HepG2 (cell line): ENCODE results near the gene CEP104. TPM values are rescaled to one million over a fixed set of nuclear protein-coding genes. Genes with fewer than 3 reads are reported as not detected.

Experiments
- ATM ChIP-seq: fragments of 450-650 bp; IDR thresholded peaks from 2 replicates; pipeline ENCODE4 v1.7.1; 2017; ENCODE audit warnings: mild to moderate bottlenecking, borderline replicate concordance
- FOXA3 ChIP-seq: IDR thresholded peaks from 2 replicates; pipeline ENCODE4 v1.6.1; 2016; ENCODE audit warnings: missing genetic modification reagents, missing compliant biosample characterization
- FOXJ3 ChIP-seq: sonication (generic); formaldehyde crosslinking; IDR thresholded peaks from 2 replicates; pipeline ENCODE4 v1.4.0; 2020; ENCODE audit warnings: missing genetic modification reagents, mild to moderate bottlenecking, borderline replicate concordance
- GTF2F1 ChIP-seq: fragments of 150-350 bp; IDR thresholded peaks from 2 replicates; pipeline ENCODE4 v1.6.1; 2014; ENCODE audit warnings: low read length
- HNRNPK ChIP-seq: fragments of 200-400 bp; formaldehyde crosslinking; IDR thresholded peaks from 2 replicates; pipeline ENCODE4 v1.6.1; 2018; ENCODE audit warnings: low read length, low read depth, moderate library complexity, mild to moderate bottlenecking; ENCODE audit not compliant: poor library complexity, severe bottlenecking
- HNRNPL ChIP-seq: fragments of 200-400 bp; formaldehyde crosslinking; IDR thresholded peaks from 2 replicates; pipeline ENCODE4 v1.6.1; 2017; ENCODE audit warnings: mild to moderate bottlenecking, low read depth, low read length
- NFE2 ChIP-seq: sonication (generic); formaldehyde crosslinking; IDR thresholded peaks from 2 replicates; pipeline ENCODE4 v1.4.0; 2020; ENCODE audit warnings: missing genetic modification reagents
- PHF20 ChIP-seq: sonication (generic); formaldehyde crosslinking; IDR thresholded peaks from 2 replicates; pipeline ENCODE4 v1.5.0; 2020; ENCODE audit warnings: mild to moderate bottlenecking, missing genetic modification reagents
- PHF21A ChIP-seq: sonication (generic); formaldehyde crosslinking; IDR thresholded peaks from 2 replicates; pipeline ENCODE4 v1.5.0; 2020; ENCODE audit warnings: mild to moderate bottlenecking, missing genetic modification reagents
- POLR2A ChIP-seq, 2 experiments: IDR thresholded peaks; 2 replicates each; pipeline ENCODE4 v1.6.1; 2011; ENCODE audit warnings: low read depth in 2 of 2, low read length in 2 of 2, mild to moderate bottlenecking in 1 of 2, moderate library complexity in 1 of 2; ENCODE audit not compliant: insufficient read depth in 1 of 2
- SALL2 ChIP-seq: sonication (generic); formaldehyde crosslinking; IDR thresholded peaks from 2 replicates; pipeline ENCODE4 v1.8.1; 2023; ENCODE audit warnings: mild to moderate bottlenecking, missing genetic modification reagents, inconsistent platforms
- SNAI1 ChIP-seq: sonication (generic); formaldehyde crosslinking; IDR thresholded peaks from 2 replicates; pipeline ENCODE4 v1.5.0; 2020; ENCODE audit warnings: mild to moderate bottlenecking, missing genetic modification reagents, borderline replicate concordance
- SNRNP70 ChIP-seq: fragments of 200-400 bp; formaldehyde crosslinking; IDR thresholded peaks from 2 replicates; pipeline ENCODE4 v1.6.1; 2017; ENCODE audit warnings: mild to moderate bottlenecking, low read depth, low read length, moderate library complexity
- SOX6 ChIP-seq, 2 experiments: fragments of 450-650 bp in 1 of 2; sonication (generic) in 1 of 2; formaldehyde crosslinking in 1 of 2; IDR thresholded peaks; 2 replicates each; pipeline versions ENCODE4 v1.4.0 to v1.6.1; 2017 to 2020; ENCODE audit warnings: antibody characterized with exemption in 1 of 2, mild to moderate bottlenecking in 1 of 2, missing genetic modification reagents in 1 of 2
- TBX2 ChIP-seq: sonication (generic); formaldehyde crosslinking; IDR thresholded peaks from 2 replicates; pipeline ENCODE4 v1.5.0; 2020; ENCODE audit warnings: missing genetic modification reagents, mild to moderate bottlenecking, borderline replicate concordance
- ZNF329 ChIP-seq: sonication (generic); formaldehyde crosslinking; IDR thresholded peaks from 2 replicates; pipeline ENCODE4 v1.9.0; 2021; ENCODE audit warnings: low read depth, mild to moderate bottlenecking, missing genetic modification reagents
- ZNF501 ChIP-seq: sonication (generic); formaldehyde crosslinking; IDR thresholded peaks from 2 replicates; pipeline ENCODE4 v1.5.1; 2020; ENCODE audit warnings: mild to moderate bottlenecking, moderate library complexity, missing genetic modification reagents
- ZNF615 ChIP-seq: sonication (generic); formaldehyde crosslinking; IDR thresholded peaks from 2 replicates; pipeline ENCODE4 v1.5.0; 2020; ENCODE audit warnings: mild to moderate bottlenecking, missing genetic modification reagents, borderline replicate concordance
- ZNF841 ChIP-seq: sonication (generic); formaldehyde crosslinking; IDR thresholded peaks from 2 replicates; pipeline ENCODE4 v1.8.1; 2023; ENCODE audit warnings: missing genetic modification reagents, borderline replicate concordance
- ZSCAN29 ChIP-seq: sonication (generic); formaldehyde crosslinking; conservative IDR thresholded peaks from 2 replicates; pipeline ENCODE4 v1.4.0; 2020; ENCODE audit warnings: mild to moderate bottlenecking, missing genetic modification reagents
- polyA plus RNA-seq, 8 experiments: library from polyadenylated mRNA; depleted of rRNA in 3 of 8; stranded (reverse) in 7 of 8; unstranded in 1 of 8; fragments of >200 nt; fragmentation: Illumina TruSeq in 4 of 8; extraction: Trizol in 4 of 8; gene quantifications; 2 replicates each; pipeline versions ENCODE4 v1.2.1 to v1.2.3, GENCODE V29; 2011 to 2016; ENCODE audit warnings: low read depth in 4 of 8, missing spikeins in 1 of 8, mixed read lengths in 1 of 8; ENCODE audit not compliant: insufficient read depth in 1 of 8
- total RNA-seq, 5 experiments: library from RNA; depleted of rRNA; stranded (reverse); fragments of >200 nt; fragmentation: Illumina TruSeq; extraction: Trizol; gene quantifications; 2 replicates each; pipeline ENCODE4 v1.2.3, GENCODE V29; 2016; ENCODE audit warnings: low read depth in 1 of 5
- TF ChIP-seq, protein P1 (sequence below): sonication (generic); formaldehyde crosslinking; IDR thresholded peaks from 2 replicates; pipeline ENCODE4 v1.5.1; 2020; ENCODE audit warnings: missing genetic modification reagents, mild to moderate bottlenecking, borderline replicate concordance
- TF ChIP-seq, protein P2 (sequence below), 2 experiments: IDR thresholded peaks; 2 replicates each; pipeline ENCODE4 v1.6.1; 2011 to 2012; ENCODE audit warnings: low read length in 2 of 2, borderline replicate concordance in 1 of 2, low read depth in 1 of 2, mild to moderate bottlenecking in 1 of 2, moderate library complexity in 1 of 2
- TF ChIP-seq, protein P3 (sequence below): sonication (generic); formaldehyde crosslinking; IDR thresholded peaks from 2 replicates; pipeline ENCODE4 v1.8.0; 2023; ENCODE audit warnings: mild to moderate bottlenecking, missing genetic modification reagents

CEP104 gene
- total and polyA plus RNA-seq, 2 of the 13 experiments (the other 11 are each of a cell fraction or from before 2014, with no cell fraction given): 20.4 to 30.1 TPM

DNA sequence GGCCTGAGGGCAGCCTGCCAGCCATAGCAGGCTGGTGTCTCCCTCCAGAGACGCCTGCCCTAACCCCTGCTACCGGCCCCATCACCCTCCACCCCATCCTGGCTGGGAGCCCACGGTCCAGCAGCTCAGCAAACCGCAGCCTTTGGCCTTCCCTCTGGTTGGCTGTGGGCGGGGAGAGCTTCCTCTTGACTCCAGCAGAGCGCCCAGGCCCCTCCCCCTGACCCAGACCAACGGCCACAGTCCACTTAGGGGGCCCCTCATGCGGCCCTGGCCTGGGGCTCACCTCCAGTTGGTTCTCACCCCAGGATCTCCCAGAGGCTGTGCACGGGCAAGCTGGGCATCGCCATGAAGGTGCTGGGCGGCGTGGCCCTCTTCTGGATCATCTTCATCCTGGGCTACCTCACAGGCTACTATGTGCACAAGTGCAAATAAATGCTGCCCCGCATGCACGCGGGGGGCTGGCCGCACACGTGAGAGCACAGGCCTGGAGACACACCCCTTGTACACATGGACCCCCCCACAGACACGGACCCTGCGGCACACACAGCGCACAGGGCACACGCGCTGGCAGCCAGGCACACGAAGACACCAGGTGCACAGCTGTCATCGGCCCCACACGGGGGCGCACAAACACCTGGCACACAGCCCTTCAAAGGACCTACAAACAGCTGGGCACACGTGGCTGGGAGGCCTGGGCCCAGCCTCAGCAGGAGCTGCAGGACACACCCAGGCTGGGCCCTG, 81.4 kb downstream of the CEP104 start (continued):
- TF ChIP-seq SNAI1 (CRISPR knock-in tag) (peak; percentile 87; the same call in 1 of the 2 replicates), ZNF501 (CRISPR knock-in tag) (peak; percentile 95), POLR2A (IDR thresholded peaks at IDR 0.05; ENCODE audit: insufficient read depth in 1 of 2, low read depth in 2 of 2, low read length in 2 of 2) (peak in 1 of 2 experiments; percentile 67; a peak in 2 of 4 replicates), FOXA3 (0 out of 2 replicates have a peak, but pooled peaks have one; percentile 47), HNRNPK (peak; percentile 85), SNRNP70 (no peak), FOXJ3 (peak; percentile 70; the same call in 1 of the 2 replicates), ZNF841 (CRISPR knock-in tag) (peak; percentile 49; the same call in 1 of the 2 replicates), GTF2F1 (no peak), PHF20 (CRISPR knock-in tag) (no peak; the same call in 1 of the 2 replicates), HNRNPL (peak; percentile 97), NFE2 (0 out of 2 replicates have a peak, but pooled peaks have one; percentile 34), SALL2 (CRISPR knock-in tag) (peak; percentile 48; the same call in 1 of the 2 replicates), TBX2 (CRISPR knock-in tag) (peak; percentile 79), ATM (no peak), ZSCAN29 (CRISPR knock-in tag) (no peak; the same call in 1 of the 2 replicates), ZNF329 (peak; percentile 68; the same call in 1 of the 2 replicates), SOX6 (IDR thresholded peaks at IDR 0.05) (no peak), SOX6 (CRISPR knock-in tag; IDR thresholded peaks at IDR 0.05) (peak; percentile 65; the same call in 1 of the 2 replicates), PHF21A (CRISPR knock-in tag) (peak; percentile 84), ZNF615 (CRISPR knock-in tag) (no peak; the same call in 1 of the 2 replicates)
- TF ChIP-seq, protein P1, sequence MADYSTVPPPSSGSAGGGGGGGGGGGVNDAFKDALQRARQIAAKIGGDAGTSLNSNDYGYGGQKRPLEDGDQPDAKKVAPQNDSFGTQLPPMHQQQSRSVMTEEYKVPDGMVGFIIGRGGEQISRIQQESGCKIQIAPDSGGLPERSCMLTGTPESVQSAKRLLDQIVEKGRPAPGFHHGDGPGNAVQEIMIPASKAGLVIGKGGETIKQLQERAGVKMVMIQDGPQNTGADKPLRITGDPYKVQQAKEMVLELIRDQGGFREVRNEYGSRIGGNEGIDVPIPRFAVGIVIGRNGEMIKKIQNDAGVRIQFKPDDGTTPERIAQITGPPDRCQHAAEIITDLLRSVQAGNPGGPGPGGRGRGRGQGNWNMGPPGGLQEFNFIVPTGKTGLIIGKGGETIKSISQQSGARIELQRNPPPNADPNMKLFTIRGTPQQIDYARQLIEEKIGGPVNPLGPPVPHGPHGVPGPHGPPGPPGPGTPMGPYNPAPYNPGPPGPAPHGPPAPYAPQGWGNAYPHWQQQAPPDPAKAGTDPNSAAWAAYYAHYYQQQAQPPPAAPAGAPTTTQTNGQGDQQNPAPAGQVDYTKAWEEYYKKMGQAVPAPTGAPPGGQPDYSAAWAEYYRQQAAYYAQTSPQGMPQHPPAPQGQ: no peak
- TF ChIP-seq, protein P2, sequence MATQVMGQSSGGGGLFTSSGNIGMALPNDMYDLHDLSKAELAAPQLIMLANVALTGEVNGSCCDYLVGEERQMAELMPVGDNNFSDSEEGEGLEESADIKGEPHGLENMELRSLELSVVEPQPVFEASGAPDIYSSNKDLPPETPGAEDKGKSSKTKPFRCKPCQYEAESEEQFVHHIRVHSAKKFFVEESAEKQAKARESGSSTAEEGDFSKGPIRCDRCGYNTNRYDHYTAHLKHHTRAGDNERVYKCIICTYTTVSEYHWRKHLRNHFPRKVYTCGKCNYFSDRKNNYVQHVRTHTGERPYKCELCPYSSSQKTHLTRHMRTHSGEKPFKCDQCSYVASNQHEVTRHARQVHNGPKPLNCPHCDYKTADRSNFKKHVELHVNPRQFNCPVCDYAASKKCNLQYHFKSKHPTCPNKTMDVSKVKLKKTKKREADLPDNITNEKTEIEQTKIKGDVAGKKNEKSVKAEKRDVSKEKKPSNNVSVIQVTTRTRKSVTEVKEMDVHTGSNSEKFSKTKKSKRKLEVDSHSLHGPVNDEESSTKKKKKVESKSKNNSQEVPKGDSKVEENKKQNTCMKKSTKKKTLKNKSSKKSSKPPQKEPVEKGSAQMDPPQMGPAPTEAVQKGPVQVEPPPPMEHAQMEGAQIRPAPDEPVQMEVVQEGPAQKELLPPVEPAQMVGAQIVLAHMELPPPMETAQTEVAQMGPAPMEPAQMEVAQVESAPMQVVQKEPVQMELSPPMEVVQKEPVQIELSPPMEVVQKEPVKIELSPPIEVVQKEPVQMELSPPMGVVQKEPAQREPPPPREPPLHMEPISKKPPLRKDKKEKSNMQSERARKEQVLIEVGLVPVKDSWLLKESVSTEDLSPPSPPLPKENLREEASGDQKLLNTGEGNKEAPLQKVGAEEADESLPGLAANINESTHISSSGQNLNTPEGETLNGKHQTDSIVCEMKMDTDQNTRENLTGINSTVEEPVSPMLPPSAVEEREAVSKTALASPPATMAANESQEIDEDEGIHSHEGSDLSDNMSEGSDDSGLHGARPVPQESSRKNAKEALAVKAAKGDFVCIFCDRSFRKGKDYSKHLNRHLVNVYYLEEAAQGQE (IDR thresholded peaks at IDR 0.05; ENCODE audit: borderline replicate concordance in 1 of 2, low read depth in 1 of 2, low read length in 2 of 2): no peak
- TF ChIP-seq, protein P3, sequence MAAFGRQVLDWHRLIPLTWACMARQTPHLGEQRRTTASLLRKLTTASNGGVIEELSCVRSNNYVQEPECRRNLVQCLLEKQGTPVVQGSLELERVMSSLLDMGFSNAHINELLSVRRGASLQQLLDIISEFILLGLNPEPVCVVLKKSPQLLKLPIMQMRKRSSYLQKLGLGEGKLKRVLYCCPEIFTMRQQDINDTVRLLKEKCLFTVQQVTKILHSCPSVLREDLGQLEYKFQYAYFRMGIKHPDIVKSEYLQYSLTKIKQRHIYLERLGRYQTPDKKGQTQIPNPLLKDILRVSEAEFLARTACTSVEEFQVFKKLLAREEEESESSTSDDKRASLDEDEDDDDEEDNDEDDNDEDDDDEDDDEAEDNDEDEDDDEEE (CRISPR knock-in tag): no peak
